ENCODE data around the gene TJP2.

GRCh38 chr9:69155341-69156030 lies 18.6 kb upstream of the TJP2 start:
- TF ChIP-seq POLR2A (IDR thresholded peaks at IDR 0.05; ENCODE audit: low read length): no peak
- no peak for TF ChIP-seq GATA1 (IDR thresholded peaks at IDR 0.05; ENCODE audit: low read depth, low read length)
